Immature natural killer cell (primary cell): ENCODE results near the gene HOXD1. TPM values are rescaled to one million over a fixed set of nuclear protein-coding genes. Genes with fewer than 3 reads are reported as not detected.

Source experiments
- DNase-seq, 3 donors: peaks; one replicate each; pipeline ENCODE4 v3.0.0; 2022; ENCODE audit warnings: mixed read lengths in 1 of 3
- H3K27ac Mint-ChIP-seq, 6 donors: one replicate each; pipeline ENCODE4 v1.8.0; 2020; ENCODE audit warnings: mixed read lengths in 6 of 6, mild to moderate bottlenecking in 5 of 6, inconsistent platforms in 4 of 6, moderate library complexity in 3 of 6
- H3K27me3 Mint-ChIP-seq, 3 donors: one replicate each; pipeline ENCODE4 v1.8.0; 2020 to 2021; ENCODE audit warnings: low read depth in 3 of 3, mild to moderate bottlenecking in 3 of 3, mixed read lengths in 3 of 3, moderate library complexity in 3 of 3, inconsistent platforms in 1 of 3
- H3K36me3 Mint-ChIP-seq, 3 donors: one replicate each; pipeline ENCODE4 v1.8.0; 2020; ENCODE audit warnings: mixed read lengths in 3 of 3, inconsistent platforms in 2 of 3, mild to moderate bottlenecking in 2 of 3
- H3K4me1 Mint-ChIP-seq, 2 donors: one replicate each; pipeline ENCODE4 v1.8.0; 2020; ENCODE audit warnings: inconsistent platforms in 2 of 2, mild to moderate bottlenecking in 2 of 2, mixed read lengths in 2 of 2, moderate library complexity in 1 of 2
- H3K4me3 Mint-ChIP-seq, 5 donors: one replicate each; pipeline ENCODE4 v1.8.0; 2020; ENCODE audit warnings: mild to moderate bottlenecking in 5 of 5, mixed read lengths in 5 of 5, inconsistent platforms in 3 of 5, moderate library complexity in 3 of 5
- H3K9me3 Mint-ChIP-seq, 6 donors: one replicate each; pipeline ENCODE4 v1.8.0; 2020; ENCODE audit warnings: mild to moderate bottlenecking in 6 of 6, mixed read lengths in 6 of 6, inconsistent platforms in 4 of 6, moderate library complexity in 3 of 6
- polyA plus RNA-seq, 3 donors: library from polyadenylated mRNA; unstranded; fragments of 300-500 nt; fragmentation: Illumina TruSeq; gene quantifications; one replicate each; pipeline ENCODE4 v1.2.3, GENCODE V29; 2021

HOXD1 gene
- polyA plus RNA-seq, 3 donors from 2014 or later = not detected

GRCh38 chr2:176174824-176175708, 13.4 kb upstream of the HOXD1 start:
- Mint-ChIP-seq H3K4me1 (peaks cover 3 to 4% of the 10 kb centered on the region in 2 donors), H3K27me3 (peaks cover 24 to 48% (median 39%) of the 10 kb centered on the region in 3 donors), H3K4me3 (no peak overlapping the region), H3K36me3 (no peaks in the 10 kb centered on the region), H3K27ac (no peak overlapping the region), H3K9me3 (peaks cover 0 to 9% (median 0%) of the 10 kb centered on the region in 6 donors)
- DNase-seq = no peak

DNA sequence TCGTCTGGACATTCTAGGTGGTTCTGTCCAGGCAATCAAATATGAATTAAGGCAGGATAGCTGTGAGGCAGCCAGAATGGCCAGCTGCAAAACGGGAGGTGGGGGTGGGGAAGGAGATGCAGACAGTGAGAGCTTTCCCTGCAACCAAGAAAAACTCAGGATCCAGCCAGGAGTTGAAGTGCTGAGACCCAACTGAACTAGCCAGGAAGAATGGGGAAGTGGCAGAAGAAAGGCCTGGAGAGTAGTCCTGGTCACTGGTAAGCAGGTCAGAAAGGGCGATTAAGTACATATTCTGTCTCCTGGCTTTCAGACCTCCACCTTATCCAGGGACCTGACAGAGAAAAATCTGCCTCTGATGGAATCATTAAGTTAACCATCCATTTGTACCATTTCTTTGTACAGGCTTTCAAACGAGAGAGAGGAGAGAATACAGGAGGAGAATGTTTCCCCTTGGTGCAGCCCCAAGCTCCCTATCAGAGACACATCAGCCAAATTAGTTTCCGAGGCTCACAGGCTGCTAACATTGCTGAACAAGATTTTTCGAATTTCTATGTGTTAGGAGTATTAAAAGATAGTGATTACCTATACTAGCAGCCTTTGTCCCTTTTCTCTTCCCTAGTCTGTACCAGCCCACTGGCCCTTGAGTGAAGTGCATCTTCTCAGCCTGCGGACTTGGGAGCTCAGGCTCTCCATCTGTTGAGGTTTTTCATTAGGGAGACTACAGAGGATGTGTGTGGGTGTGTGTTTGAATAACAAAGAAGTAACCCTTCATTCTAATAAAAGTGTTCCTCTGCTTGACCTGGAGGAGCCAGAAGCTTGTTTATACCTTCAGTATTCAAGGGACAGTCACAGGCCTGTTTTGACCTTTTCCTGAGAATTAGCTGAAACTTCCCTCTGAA, 12.5 kb upstream of the HOXD1 start:
- Mint-ChIP-seq H3K4me3 (no peak overlapping the region), H3K4me1 (peaks cover 3 to 4% of the 10 kb centered on the region in 2 donors), H3K36me3 (no peaks in the 10 kb centered on the region), H3K9me3 (peaks cover 0 to 12% (median 0%) of the 10 kb centered on the region in 6 donors), H3K27me3 (peaks cover 25 to 48% (median 34%) of the 10 kb centered on the region in 3 donors), H3K27ac (no peak overlapping the region)
- DNase-seq = no peak

DNA sequence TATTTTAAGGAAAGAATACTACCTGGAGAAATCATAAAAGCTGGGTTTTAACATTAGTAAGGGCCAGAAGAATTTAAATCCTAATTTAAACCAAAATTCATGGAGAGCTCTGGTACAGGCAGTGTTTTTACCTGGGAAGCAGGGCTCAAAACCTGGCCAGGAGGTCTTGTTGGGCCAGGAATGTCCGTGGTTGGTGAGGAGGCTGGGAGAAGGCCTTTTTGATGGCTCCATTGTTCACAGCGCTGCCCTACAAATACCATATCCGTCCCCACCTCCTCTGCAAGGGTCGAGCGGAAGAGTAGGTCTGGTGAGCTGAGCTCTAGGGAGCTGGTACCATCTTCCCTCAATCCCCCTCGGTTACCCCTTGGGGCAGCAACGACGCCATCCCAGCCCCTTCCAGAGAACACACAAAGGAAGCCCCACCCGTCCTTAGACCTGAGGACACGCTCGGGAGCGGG, 10.9 kb upstream of the HOXD1 start:
- Mint-ChIP-seq H3K4me1 (peaks cover 3 to 4% of the 10 kb centered on the region in 2 donors), H3K27me3 (peaks cover 22 to 44% (median 31%) of the 10 kb centered on the region in 3 donors), H3K36me3 (no peaks in the 10 kb centered on the region), H3K27ac (no peak overlapping the region), H3K4me3 (peak overlapping the region in 1 of 5 donors; percentile 5), H3K9me3 (peaks cover 0 to 12% (median 0%) of the 10 kb centered on the region in 6 donors)
- DNase-seq = no peak

DNA sequence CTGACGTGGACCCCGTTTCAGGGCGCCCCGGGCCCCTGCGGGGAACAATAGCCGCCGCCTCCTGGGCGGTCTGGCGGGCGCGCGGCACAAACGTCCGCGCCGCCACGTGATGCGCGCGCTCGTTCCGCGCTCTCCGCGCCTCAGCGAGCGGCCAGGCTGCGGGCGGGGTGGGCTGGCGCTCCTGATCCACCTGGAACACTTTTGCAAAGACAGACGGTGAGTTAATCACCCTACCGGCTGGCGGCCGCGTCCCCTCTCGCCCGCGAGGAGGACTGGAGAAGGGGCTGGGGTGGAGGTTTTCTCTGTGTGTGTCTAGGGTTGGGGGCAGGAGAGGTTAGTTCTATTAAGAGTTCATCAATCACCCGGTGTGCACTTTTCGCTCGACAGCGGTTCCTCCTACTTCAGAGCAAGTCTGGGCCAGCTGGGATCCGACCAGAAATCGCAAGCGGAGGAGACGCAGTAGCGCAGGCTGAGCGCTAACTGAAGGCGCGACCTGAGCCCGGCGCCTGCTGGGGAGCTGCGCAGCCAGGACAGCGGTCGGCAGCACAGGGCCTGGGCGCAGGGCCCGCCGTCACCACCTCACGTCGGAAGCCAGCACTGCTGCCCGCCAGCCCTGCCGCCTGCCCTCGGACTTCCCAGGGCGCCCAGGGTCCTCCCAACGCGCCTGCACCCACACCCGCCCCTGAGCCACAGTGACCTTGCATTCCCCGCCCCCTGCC, 10.3 kb upstream of the HOXD1 start:
- Mint-ChIP-seq H3K4me1 (peaks cover 3 to 4% of the 10 kb centered on the region in 2 donors), H3K27me3 (peaks cover 19 to 40% (median 27%) of the 10 kb centered on the region in 3 donors)
- DNase-seq = no peak

GRCh38 chr2:176178757-176179295, 9.6 kb upstream of the HOXD1 start:
- no peaks in the 10 kb centered on the region for H3K36me3 Mint-ChIP-seq
- no peak overlapping the region for H3K4me3 Mint-ChIP-seq
- H3K27ac Mint-ChIP-seq = no peak overlapping the region

More for the DNA sequence above, 10.3 kb upstream of the HOXD1 start:
- Mint-ChIP-seq H3K4me3 (no peak overlapping the region), H3K27ac (no peak overlapping the region), H3K9me3 (peaks cover 0 to 12% (median 0%) of the 10 kb centered on the region in 6 donors), H3K36me3 (no peaks in the 10 kb centered on the region)

DNA sequence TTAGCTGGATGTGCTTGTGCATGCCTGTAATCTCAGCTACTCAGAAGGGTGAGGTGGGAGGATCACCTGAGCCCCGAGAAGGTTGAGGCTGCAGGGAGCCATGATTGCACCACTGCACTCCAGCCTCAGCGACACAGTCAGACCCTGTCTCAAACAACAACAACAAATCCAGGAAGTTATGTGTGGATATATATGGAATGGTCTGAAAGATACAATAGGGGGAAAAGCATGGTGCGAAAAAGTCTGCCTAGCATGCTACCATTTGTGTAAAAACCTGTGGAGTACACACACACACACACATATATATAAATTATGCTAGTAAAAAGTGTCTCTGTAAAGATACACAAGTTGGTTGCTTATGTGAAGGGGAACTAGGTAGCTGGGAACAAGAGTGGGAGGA, 6.9 kb upstream of the HOXD1 start:
- Mint-ChIP-seq H3K27me3 (peaks cover 18 to 42% (median 22%) of the 10 kb centered on the region in 3 donors), H3K27ac (no peak overlapping the region), H3K36me3 (no peaks in the 10 kb centered on the region), H3K4me1 (peaks cover 3 to 4% of the 10 kb centered on the region in 2 donors), H3K4me3 (no peak overlapping the region), H3K9me3 (peaks cover 0 to 11% (median 0%) of the 10 kb centered on the region in 6 donors)
- DNase-seq = no peak

More at GRCh38 chr2:176178757-176179295, 9.6 kb upstream of the HOXD1 start:
- H3K27me3 Mint-ChIP-seq = peaks cover 20 to 40% (median 25%) of the 10 kb centered on the region in 3 donors
- H3K9me3 Mint-ChIP-seq = peaks cover 0 to 12% (median 0%) of the 10 kb centered on the region in 6 donors
- H3K4me1 Mint-ChIP-seq = peaks cover 3 to 4% of the 10 kb centered on the region in 2 donors
- no peak for DNase-seq

DNA sequence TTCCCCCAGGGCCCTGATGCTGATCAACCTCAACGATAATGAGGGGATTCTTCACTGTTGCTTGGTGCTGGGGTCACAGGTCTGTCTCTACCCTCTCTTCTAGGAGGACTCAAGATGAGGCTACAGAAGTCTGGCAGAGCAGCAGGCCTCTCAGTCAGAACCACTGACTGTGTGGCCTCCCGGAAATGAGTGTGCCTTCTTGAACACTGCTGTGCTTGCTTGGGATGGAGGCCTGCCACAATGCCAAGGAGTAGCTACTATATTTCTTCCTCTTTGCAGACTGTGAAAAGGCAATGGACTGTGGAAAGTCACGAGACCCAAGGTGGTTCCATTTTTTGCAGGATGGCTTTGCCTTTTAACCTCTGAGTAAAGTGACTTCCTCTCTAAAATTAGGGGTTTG, 5.8 kb upstream of the HOXD1 start:
- Mint-ChIP-seq H3K4me3 (no peak overlapping the region), H3K27me3 (peaks cover 18 to 45% (median 31%) of the 10 kb centered on the region in 3 donors), H3K4me1 (peaks cover 6 to 7% of the 10 kb centered on the region in 2 donors), H3K27ac (no peak overlapping the region), H3K9me3 (peaks cover 0 to 8% (median 2%) of the 10 kb centered on the region in 6 donors), H3K36me3 (no peaks in the 10 kb centered on the region)
- no peak for DNase-seq

DNA sequence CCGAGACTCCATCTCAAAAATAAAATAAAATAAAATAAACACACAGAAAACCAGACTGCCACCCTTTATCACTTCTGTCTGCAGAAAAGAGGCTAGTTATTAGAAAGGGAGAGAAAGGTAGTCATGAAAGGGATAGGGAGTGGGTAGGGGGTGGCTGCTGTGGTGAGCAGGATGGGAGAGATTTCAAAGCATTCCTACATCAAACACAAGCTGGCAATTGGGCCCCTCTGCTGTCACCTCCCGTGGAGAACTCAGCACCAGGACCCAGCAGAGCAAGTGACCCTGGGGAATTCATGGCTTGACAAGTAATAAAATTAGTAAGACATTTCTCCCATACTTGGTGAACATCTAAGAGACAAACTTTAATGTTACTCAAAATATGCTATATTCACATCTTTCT, 3.7 kb upstream of the HOXD1 start:
- H3K4me3 Mint-ChIP-seq = no peak overlapping the region
- H3K27ac Mint-ChIP-seq = no peak overlapping the region
- peaks cover 23 to 46% (median 29%) of the 10 kb centered on the region in 3 donors for H3K27me3 Mint-ChIP-seq
- peaks cover 13 to 17% of the 10 kb centered on the region in 2 donors for H3K4me1 Mint-ChIP-seq
- peaks cover 0 to 7% (median 3%) of the 10 kb centered on the region in 6 donors for H3K9me3 Mint-ChIP-seq
- peaks cover 0 to 3% (median 0%) of the 10 kb centered on the region in 3 donors for H3K36me3 Mint-ChIP-seq
- DNase-seq = no peak

DNA sequence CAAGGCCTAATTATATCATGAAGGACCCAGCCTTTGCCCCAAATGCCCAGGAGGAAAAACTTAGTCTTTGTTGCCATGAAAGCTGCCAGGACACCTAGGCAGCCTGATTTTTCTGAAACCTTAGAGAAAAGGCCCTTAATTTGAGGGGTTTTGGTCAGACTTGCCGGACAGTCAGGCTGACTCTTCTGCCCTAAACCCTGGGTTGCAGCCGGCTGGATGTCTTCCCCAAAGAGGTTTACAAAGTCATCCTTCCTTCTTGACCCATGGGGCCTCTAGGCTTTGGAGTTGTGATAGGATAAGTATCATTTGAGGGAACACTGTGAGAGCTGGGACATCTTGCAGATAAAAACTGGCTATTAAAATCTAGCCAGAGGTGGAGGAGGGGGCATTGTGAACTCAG, 2.4 kb upstream of the HOXD1 start:
- DNase-seq = no peak
- H3K4me3 Mint-ChIP-seq = peak overlapping the region in 1 of 5 donors; percentile 49
- H3K9me3 Mint-ChIP-seq = peaks cover 0 to 7% (median 2%) of the 10 kb centered on the region in 6 donors
- H3K36me3 Mint-ChIP-seq = peaks cover 0 to 3% (median 0%) of the 10 kb centered on the region in 3 donors
- peaks cover 13 to 18% of the 10 kb centered on the region in 2 donors for H3K4me1 Mint-ChIP-seq
- peaks cover 23 to 44% (median 29%) of the 10 kb centered on the region in 3 donors for H3K27me3 Mint-ChIP-seq
- H3K27ac Mint-ChIP-seq = no peak overlapping the region

DNA sequence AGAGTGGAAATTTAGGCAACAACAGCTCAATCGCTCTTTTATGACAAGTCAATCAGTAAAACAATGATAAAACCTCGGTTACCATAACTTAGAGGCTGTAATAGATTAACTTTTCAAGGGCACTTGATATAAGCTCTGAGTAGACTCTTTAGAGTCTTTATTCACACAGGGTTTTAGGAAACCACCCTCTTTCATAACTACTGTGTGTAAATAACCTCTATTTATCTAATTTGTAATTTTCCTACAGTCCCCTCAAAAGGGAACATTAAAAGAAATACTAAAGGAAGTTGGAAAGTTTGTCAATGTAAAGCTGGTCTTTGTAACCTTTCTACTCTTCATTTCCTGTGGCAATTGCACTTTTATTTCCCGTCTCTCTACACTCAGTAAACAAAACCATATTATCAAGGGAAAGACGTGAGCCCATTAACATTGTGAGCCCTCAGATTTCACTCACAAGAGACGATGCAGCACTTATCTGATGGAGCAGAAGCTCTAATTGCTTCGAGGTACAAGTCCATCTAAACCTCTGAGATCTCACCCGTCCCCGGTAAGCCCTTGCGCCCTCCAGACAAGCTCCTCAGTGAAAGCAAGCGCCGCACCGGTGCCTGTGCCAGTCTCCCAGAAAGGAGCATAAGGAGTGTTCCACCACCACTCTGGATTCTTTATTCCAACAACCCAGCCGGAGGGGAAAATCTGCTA, 1.1 kb upstream of the HOXD1 start:
- Mint-ChIP-seq H3K27me3 (peaks cover 23 to 44% (median 30%) of the 10 kb centered on the region in 3 donors), H3K36me3 (peaks cover 0 to 3% (median 0%) of the 10 kb centered on the region in 3 donors), H3K27ac (no peak overlapping the region), H3K4me3 (peak overlapping the region; percentile 80 to 95 (median 87)), H3K9me3 (peaks cover 0 to 7% (median 2%) of the 10 kb centered on the region in 6 donors), H3K4me1 (peaks cover 13 to 18% of the 10 kb centered on the region in 2 donors)
- DNase-seq = no peak

DNA sequence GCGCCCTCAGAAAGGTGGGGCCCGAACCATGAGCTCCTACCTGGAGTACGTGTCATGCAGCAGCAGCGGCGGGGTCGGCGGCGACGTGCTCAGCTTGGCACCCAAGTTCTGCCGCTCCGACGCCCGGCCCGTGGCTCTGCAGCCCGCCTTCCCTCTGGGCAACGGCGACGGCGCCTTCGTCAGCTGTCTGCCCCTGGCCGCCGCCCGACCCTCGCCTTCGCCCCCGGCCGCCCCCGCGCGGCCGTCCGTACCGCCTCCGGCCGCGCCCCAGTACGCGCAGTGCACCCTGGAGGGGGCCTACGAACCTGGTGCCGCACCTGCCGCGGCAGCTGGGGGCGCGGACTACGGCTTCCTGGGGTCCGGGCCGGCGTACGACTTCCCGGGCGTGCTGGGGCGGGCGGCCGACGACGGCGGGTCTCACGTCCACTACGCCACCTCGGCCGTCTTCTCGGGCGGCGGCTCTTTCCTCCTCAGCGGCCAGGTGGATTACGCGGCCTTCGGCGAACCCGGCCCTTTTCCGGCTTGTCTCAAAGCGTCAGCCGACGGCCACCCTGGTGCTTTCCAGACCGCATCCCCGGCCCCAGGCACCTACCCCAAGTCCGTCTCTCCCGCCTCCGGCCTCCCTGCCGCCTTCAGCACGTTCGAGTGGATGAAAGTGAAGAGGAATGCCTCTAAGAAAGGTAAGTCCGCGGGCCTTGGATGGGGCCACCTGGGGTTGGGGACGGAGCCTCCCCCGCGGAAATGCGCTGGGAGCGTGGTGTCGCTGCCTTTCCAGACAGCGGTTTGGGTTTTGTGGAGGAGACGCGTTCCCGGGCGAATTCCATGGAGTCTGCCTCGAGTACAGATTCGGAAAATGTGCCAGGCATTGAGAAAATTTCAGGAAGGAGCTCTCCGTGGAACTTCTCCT, 559 bp downstream of the HOXD1 start:
- Mint-ChIP-seq H3K36me3 (peaks cover 0 to 3% (median 0%) of the 10 kb centered on the region in 3 donors), H3K4me3 (peak overlapping the region; percentile 37 to 71 (median 57)), H3K9me3 (peaks cover 0 to 12% (median 2%) of the 10 kb centered on the region in 6 donors), H3K27me3 (peaks cover 23 to 41% (median 40%) of the 10 kb centered on the region in 3 donors), H3K27ac (no peak overlapping the region), H3K4me1 (peaks cover 13 to 18% of the 10 kb centered on the region in 2 donors)
- DNase-seq = peak in 1 of 3 donors; percentile 10
